Stomach (tissue), 9 donors: Measurements from ENCODE around the gene CCDC85A. TPM values are rescaled to one million over a fixed set of nuclear protein-coding genes. Genes with fewer than 3 reads are reported as not detected.

Source experiments
- DNase-seq, 2 donors: peaks; one replicate each; pipeline versions ENCODE4 v3.0.0 to v3.0.0-alpha.2; 2013 to 2019
- H3K27ac ChIP-seq, 5 donors: fragments of 200-600 bp in 4 of 5; sonication (generic) in 4 of 5; one replicate each; pipeline ENCODE4 v1.5.1; 2013 to 2019; ENCODE audit warnings: mild to moderate bottlenecking in 1 of 5, moderate library complexity in 1 of 5
- H3K27me3 ChIP-seq, 3 donors: fragments of 200-600 bp; sonication (generic); one replicate each; pipeline ENCODE4 v1.5.1; 2017 to 2019; ENCODE audit warnings: mixed run types in 1 of 3
- H3K36me3 ChIP-seq, 4 donors: fragments of 200-600 bp; sonication (generic); 1 replicate in 3 of 4; 2 replicates in 1 of 4; pipeline ENCODE4 v1.5.1; 2016 to 2019
- H3K4me1 ChIP-seq, 4 donors: fragments of 200-600 bp; sonication (generic); one replicate each; pipeline ENCODE4 v1.5.1; 2016 to 2019
- H3K4me3 ChIP-seq, 4 donors: fragments of 200-600 bp; sonication (generic) in 3 of 4; one replicate each; pipeline ENCODE4 v1.5.1; 2016 to 2019; ENCODE audit warnings: mild to moderate bottlenecking in 1 of 4
- H3K9me3 ChIP-seq, 4 donors: fragments of 200-600 bp; sonication (generic); one replicate each; pipeline ENCODE4 v1.5.1; 2016 to 2019
- CTCF ChIP-seq, 7 experiments: fragments of 450-650 bp in 4 of 7; fragments of 200-600 bp in 3 of 7; sonication (generic) in 3 of 7; IDR thresholded peaks; one replicate each; pipeline ENCODE4 v1.5.1; 2016 to 2019; ENCODE audit warnings: antibody characterized with exemption in 7 of 7, control low read depth in 2 of 7, mild to moderate bottlenecking in 1 of 7
- EP300 ChIP-seq: sonication (generic); formaldehyde crosslinking; IDR thresholded peaks from one replicate; pipeline ENCODE4 v1.6.1; 2017; ENCODE audit warnings: antibody characterized with exemption
- POLR2A ChIP-seq, 4 donors: fragments of 450-650 bp; IDR thresholded peaks; one replicate each; pipeline ENCODE4 v1.6.1; 2016; ENCODE audit warnings: antibody characterized with exemption in 4 of 4, control low read depth in 2 of 4, mild to moderate bottlenecking in 1 of 4, moderate library complexity in 1 of 4
- POLR2AphosphoS5 ChIP-seq, 3 donors: sonication (generic); formaldehyde crosslinking; IDR thresholded peaks; one replicate each; pipeline ENCODE4 v1.6.1; 2016; ENCODE audit warnings: antibody characterized with exemption in 3 of 3
- WGBS, 5 donors: extraction: QIAGEN DNeasy Blood & Tissue Kit in 3 of 5; methylation state at CpG; one replicate each; pipeline versions ENCODE4 v1.1.5 to v1.1.7; 2013 to 2018; 5-methylcytosine and 5-hydroxymethylcytosine counted together
- intact Hi-C: fragments of 100-400 bp; cut with DNase I; formaldehyde crosslinking; loops from one replicate; pipeline ENCODE4 v1.15.1; 2023; ENCODE audit warnings: low total_unique reads
- polyA plus RNA-seq, 3 donors: library from polyadenylated mRNA; stranded (reverse); fragments of 200-250 nt; gene quantifications; one replicate each; pipeline ENCODE4 v1.2.3, GENCODE V29; 2013
- total RNA-seq, 5 donors: library from RNA; depleted of rRNA; stranded (reverse); fragments of >200 nt; gene quantifications; one replicate each; pipeline versions ENCODE4 v1.1.0 to v1.2.3, GENCODE V29; 2014 to 2016
- donor health status: healthy with polysubstance abuse.
- donor health status: Bipolar disorder and iron deficiency.
- donor health status: healthy.

Gene CCDC85A
- total and polyA plus RNA-seq, 8 donors: 0.10 to 6.4 (median 3.2) TPM; not detected in 1

- Histone ChIP-seq H3K4me3 (no peak overlapping the region), H3K36me3 (no peaks in the 10 kb centered on the region), H3K27ac (no peak overlapping the region), H3K9me3 (no peaks in the 10 kb centered on the region), H3K4me1 (no peaks in the 10 kb centered on the region), H3K27me3 (no peaks in the 10 kb centered on the region)
- TF ChIP-seq POLR2AphosphoS5 (IDR thresholded peaks at IDR 0.05) (no peak), EP300 (no peak), POLR2A (IDR thresholded peaks at IDR 0.05) (no peak), CTCF (IDR thresholded peaks at IDR 0.05) (no peak)
- WGBS, 5 donors: 80 to 98% (median 93%) methylated on average over 1 of the region's 1 CpG
- DNase-seq: no peak
- intact Hi-C loops: no loop called here
These were observed 44.0 kb downstream of the CCDC85A start for GRCh38 chr2:56227811-56228210.

- DNase-seq: no peak
- 69 to 82% (median 79%) methylated on average over 6 of the region's 6 CpGs for WGBS, 5 donors
These were observed 45.7 kb downstream of the CCDC85A start for GRCh38 chr2:56229397-56230060.

GRCh38 chr2:56230156-56230555 is 46.4 kb downstream of the CCDC85A start:
- TF ChIP-seq POLR2A (IDR thresholded peaks at IDR 0.05) (no peak), CTCF (IDR thresholded peaks at IDR 0.05) (no peak), EP300 (no peak), POLR2AphosphoS5 (IDR thresholded peaks at IDR 0.05) (no peak)
- Histone ChIP-seq H3K27ac (no peak overlapping the region), H3K27me3 (no peaks in the 10 kb centered on the region), H3K36me3 (no peaks in the 10 kb centered on the region), H3K4me1 (no peaks in the 10 kb centered on the region), H3K9me3 (no peaks in the 10 kb centered on the region), H3K4me3 (no peak overlapping the region)
- WGBS, 5 donors: 68 to 84% (median 74%) methylated on average over 2 of the region's 2 CpGs
- DNase-seq: no peak
- intact Hi-C loops: no loop called here

More at GRCh38 chr2:56229397-56230060, 45.7 kb downstream of the CCDC85A start:
- Histone ChIP-seq H3K27ac (no peak overlapping the region), H3K4me1 (no peaks in the 10 kb centered on the region), H3K4me3 (no peak overlapping the region), H3K9me3 (no peaks in the 10 kb centered on the region), H3K36me3 (no peaks in the 10 kb centered on the region), H3K27me3 (no peaks in the 10 kb centered on the region)
- intact Hi-C loops: no loop called here
- TF ChIP-seq EP300: no peak
- no peak for TF ChIP-seq CTCF (IDR thresholded peaks at IDR 0.05)
- TF ChIP-seq POLR2A (IDR thresholded peaks at IDR 0.05): no peak
- TF ChIP-seq POLR2AphosphoS5 (IDR thresholded peaks at IDR 0.05): no peak

GRCh38 chr2:56231361-56231760 is 47.6 kb downstream of the CCDC85A start:
- H3K36me3 ChIP-seq: no peaks in the 10 kb centered on the region
- WGBS, 5 donors: 82 to 92% (median 89%) methylated on average over 3 of the region's 3 CpGs
- H3K27ac ChIP-seq: no peak overlapping the region
- no peaks in the 10 kb centered on the region for H3K9me3 ChIP-seq
- intact Hi-C loops: no loop called here
- H3K4me1 ChIP-seq: no peaks in the 10 kb centered on the region
- TF ChIP-seq CTCF (IDR thresholded peaks at IDR 0.05) (no peak), EP300 (no peak), POLR2A (IDR thresholded peaks at IDR 0.05) (no peak), POLR2AphosphoS5 (IDR thresholded peaks at IDR 0.05) (no peak)
- H3K4me3 ChIP-seq: no peak overlapping the region
- no peaks in the 10 kb centered on the region for H3K27me3 ChIP-seq
- no peak for DNase-seq
